ENCODE measurements around the gene DNM3.

DNM3 gene

DNA sequence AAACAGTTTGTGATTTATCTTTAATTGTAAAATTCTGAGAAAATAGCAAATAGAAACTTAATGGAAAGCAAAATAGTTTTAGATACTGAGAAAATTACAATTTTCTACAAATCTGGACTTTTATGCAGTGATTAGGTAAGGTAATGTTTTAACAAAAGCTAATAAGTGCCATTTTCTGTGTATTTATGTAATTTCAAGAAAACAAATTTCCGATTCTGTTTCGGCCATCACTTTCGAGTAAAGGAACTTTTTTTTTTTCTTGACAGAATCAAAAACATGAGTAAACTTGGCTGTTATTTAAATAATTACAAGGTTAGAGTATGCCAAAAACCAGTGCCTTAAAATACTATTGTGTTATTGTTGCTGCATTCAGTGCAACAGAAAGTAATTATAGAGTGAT is 298.8 kb downstream of the DNM3 start:
- DNase-seq (ENCODE audit: low read depth), result no peak

DNA sequence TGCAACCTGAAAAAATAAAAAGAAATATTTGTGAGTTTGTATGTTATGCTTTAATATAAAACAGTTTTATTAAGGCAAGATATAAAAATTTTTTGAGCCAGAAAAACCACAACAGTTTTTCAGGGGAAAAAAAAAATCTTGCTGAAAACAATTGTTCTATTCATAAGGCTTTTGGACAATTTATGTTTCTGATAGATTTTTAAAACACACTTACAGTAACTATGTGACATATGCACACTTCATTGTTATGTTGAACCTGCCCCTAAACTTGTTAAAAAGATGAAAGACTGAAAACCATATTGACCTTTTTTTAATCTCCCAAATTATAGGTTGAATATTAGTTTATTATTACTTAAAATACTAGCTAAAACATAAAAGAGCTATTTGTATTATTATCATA is 299.3 kb downstream of the DNM3 start:
- TF ChIP-seq, protein P1, sequence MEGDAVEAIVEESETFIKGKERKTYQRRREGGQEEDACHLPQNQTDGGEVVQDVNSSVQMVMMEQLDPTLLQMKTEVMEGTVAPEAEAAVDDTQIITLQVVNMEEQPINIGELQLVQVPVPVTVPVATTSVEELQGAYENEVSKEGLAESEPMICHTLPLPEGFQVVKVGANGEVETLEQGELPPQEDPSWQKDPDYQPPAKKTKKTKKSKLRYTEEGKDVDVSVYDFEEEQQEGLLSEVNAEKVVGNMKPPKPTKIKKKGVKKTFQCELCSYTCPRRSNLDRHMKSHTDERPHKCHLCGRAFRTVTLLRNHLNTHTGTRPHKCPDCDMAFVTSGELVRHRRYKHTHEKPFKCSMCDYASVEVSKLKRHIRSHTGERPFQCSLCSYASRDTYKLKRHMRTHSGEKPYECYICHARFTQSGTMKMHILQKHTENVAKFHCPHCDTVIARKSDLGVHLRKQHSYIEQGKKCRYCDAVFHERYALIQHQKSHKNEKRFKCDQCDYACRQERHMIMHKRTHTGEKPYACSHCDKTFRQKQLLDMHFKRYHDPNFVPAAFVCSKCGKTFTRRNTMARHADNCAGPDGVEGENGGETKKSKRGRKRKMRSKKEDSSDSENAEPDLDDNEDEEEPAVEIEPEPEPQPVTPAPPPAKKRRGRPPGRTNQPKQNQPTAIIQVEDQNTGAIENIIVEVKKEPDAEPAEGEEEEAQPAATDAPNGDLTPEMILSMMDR (conservative IDR thresholded peaks at IDR 0.05; ENCODE audit: low read length), result no peak
- H3K4me3 ChIP-seq (ENCODE audit: low read length), result peak overlapping the region; percentile 84
- DNase-seq (ENCODE audit: low read depth), result no peak

More for the DNA sequence above, 298.8 kb downstream of the DNM3 start:
- H3K4me3 ChIP-seq (ENCODE audit: low read length), result peak overlapping the region; percentile 84
- TF ChIP-seq, protein P1 (conservative IDR thresholded peaks at IDR 0.05; ENCODE audit: low read length), result no peak

DNA sequence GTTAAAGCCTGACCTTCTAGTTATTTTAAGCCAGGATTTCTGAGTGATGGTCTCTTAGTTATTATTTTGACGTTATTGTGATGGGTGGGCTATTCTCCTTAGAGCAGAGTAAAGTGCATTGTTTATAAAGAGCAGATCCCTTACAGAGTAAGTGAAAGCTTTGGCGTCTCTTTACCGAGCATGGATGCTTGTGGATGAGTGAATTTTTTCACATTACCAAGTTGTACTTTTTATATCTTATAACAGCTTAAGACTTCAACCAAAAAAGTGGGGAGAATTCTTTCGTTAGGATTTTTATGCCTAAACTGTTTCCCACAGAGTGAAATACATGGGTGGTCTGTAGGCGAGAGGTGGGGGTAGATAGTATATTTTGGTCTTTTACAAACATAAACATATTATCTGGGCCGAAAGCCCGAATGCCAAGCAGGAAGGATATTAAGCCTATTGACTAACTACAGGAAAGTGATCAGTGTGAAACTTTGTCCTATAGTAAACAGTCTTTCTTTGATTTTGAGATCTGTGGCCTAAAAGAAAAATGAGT is 300.1 kb downstream of the DNM3 start:
- no peak for DNase-seq (ENCODE audit: low read depth)
- TF ChIP-seq, protein P1 (conservative IDR thresholded peaks at IDR 0.05; ENCODE audit: low read length), result no peak
- H3K4me3 ChIP-seq (ENCODE audit: low read length), result peak overlapping the region; percentile 84

DNA sequence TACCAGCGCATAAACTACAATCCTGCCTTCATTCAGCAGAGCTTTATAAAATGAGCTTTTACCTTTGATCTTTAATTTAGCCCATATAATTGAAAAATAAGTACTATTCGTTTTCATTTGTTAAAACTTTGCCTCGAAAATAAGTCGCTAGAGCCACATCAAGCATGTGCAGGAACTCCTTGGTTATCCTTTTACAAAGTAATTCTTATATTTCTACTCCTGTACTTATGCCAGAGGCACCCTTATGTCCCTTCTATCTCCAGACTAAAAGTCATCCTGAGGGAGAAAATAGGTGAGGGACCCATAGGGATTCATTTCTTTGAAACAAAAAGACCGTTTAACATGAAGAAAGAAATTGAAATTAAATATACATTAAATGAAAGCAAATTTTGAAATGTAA is 301.0 kb downstream of the DNM3 start:
- H3K4me3 ChIP-seq (ENCODE audit: low read length), result peak overlapping the region; percentile 84
- TF ChIP-seq, protein P1 (conservative IDR thresholded peaks at IDR 0.05; ENCODE audit: low read length), result no peak
- DNase-seq (ENCODE audit: low read depth), result no peak

DNA sequence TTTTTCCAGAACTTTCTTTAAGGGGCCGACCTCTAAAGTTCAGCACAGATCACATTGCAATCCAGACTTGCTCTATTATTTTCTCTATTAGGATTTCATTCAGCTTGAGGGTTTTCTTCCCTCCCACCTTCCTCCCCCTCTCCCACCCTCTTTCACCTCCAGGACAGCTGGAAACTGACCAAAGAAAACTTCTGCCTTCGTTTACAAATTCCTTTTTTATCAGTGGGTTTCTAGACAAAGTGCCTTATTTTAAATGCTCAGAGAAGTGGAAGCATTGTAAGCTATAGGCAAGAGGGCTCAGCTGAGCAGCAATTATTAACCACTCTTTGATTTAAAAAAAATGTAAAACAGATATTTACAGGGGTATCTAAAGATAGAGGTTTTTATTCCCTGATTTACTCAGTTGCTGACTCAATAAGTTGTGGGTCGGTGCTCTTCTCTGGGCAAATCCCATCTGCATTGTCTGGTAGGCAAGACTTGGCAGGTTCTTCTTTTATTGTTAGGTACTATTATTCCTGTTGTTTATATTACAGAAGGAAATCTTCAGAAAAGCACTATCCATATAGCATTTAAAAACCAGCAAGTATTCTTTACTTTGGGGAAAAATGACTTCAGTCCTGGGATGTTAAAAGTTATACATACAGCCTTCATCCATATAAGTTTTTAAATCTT is 302.2 kb downstream of the DNM3 start:
- TF ChIP-seq, protein P1 (conservative IDR thresholded peaks at IDR 0.05; ENCODE audit: low read length), result no peak
- peak; percentile 68 for DNase-seq (ENCODE audit: low read depth)
- H3K4me3 ChIP-seq (ENCODE audit: low read length), result peak overlapping the region; percentile 84

DNA sequence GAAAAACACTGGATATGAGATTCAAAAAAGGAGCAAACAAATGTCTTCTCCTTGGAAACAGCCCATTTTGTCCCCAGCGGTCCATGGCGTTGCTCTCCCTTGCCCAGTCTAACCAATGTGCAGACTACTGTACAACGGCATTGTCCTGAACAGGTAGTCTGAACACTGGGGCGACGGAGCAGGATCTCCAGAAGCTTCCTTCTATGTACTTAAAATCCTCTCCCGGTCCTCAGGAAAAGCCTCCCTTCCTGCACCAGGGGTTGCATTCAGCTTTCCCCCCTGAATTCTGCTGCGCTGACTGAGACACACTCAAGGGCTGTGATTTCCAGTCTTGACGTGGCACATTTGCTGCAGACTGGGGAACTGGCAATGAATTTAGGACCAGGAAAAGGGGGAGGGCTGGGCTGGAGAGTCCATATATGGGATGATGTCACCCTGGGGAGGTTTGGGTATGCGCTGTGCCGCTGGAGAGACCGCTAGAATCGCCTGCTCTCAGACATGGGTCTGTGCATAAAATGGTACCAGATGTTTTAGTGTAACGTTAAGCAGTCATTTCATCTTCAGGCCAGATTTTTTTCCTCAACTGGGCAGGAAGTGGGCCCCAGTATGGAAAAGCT is 303.3 kb downstream of the DNM3 start:
- TF ChIP-seq, protein P1 (conservative IDR thresholded peaks at IDR 0.05; ENCODE audit: low read length), result no peak
- peak overlapping the region; percentile 84 for H3K4me3 ChIP-seq (ENCODE audit: low read length)
- DNase-seq (ENCODE audit: low read depth), result peak; percentile 100

DNA sequence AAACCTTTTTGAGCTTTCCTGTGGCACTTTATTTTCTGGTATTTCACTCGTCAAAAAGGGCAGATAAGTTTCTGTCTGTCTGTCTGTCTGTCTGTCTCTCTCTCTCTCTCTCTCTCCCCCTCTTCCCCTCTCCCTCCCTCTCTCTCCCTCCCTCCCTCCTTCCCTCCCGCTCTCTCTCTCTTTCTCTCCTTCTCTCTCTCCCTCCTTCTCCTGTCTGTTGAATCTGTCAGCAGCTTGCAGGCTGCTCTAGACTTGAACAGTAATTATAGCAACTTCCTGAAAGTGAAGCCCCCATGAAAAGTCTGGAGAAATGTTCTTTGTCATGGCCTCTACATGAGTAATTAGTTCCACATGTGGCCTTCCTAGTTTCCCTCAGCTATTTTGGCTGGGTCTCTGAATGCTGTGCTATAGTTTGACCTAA is 303.9 kb downstream of the DNM3 start:
- H3K4me3 ChIP-seq (ENCODE audit: low read length), result peak overlapping the region; percentile 84
- DNase-seq (ENCODE audit: low read depth), result peak; percentile 85
- TF ChIP-seq, protein P1 (conservative IDR thresholded peaks at IDR 0.05; ENCODE audit: low read length), result no peak

All from AG10803 (cell line).